OCI-LY7 (cell line): ENCODE results near the gene UNC80. TPM values are rescaled to one million over a fixed set of nuclear protein-coding genes. Genes with fewer than 3 reads are reported as not detected.

Experiments
- BruUV-seq: library from RNA; stranded (reverse); fragments of 400-500 nt; replicated peaks from 2 replicates; lab custom pipeline; 2021; lab: Mats Ljungman, UMichigan
- CTCF ChIA-PET: fragments of 300-600 bp; sonication (Branson Sonifier 250); formaldehyde crosslinking; loops from one replicate; lab custom pipeline; 2022; ENCODE audit warnings: antibody characterized with exemption; ENCODE audit not compliant: unreplicated experiment; lab: Charles Lee
- POLR2A ChIA-PET: fragments of 300-600 bp; sonication (Branson Sonifier 250); formaldehyde crosslinking; loops from one replicate; lab custom pipeline; 2022; ENCODE audit warnings: antibody characterized with exemption; lab: Charles Lee
- DNase-seq: peaks from one replicate; pipeline ENCODE4 v3.0.0-alpha.2; 2015; ENCODE audit warnings: low spot score
- H2AFZ ChIP-seq: fragments of 200-600 bp; sonication (generic), shearing (Covaris generic); 2 replicates; pipeline ENCODE4 v1.6.1; 2014; ENCODE audit warnings: mild to moderate bottlenecking, antibody characterized with exemption, low read length, moderate library complexity
- H3K27ac ChIP-seq: fragments of 200-600 bp; sonication (generic); 2 replicates; pipeline ENCODE4 v1.5.1; 2014; ENCODE audit warnings: mixed run types, low read depth, mild to moderate bottlenecking, moderate library complexity, low read length, inconsistent platforms; ENCODE audit not compliant: poor library complexity, severe bottlenecking
- H3K36me3 ChIP-seq: fragments of 200-600 bp; sonication (generic); 2 replicates; pipeline ENCODE4 v1.6.1; 2014; ENCODE audit warnings: mild to moderate bottlenecking, antibody characterized with exemption, low read length, moderate library complexity, mixed read lengths; ENCODE audit not compliant: insufficient read depth
- H3K4me1 ChIP-seq: fragments of 200-600 bp; sonication (generic); 2 replicates; pipeline ENCODE4 v1.5.1; 2014; ENCODE audit warnings: mild to moderate bottlenecking, low read length; ENCODE audit not compliant: insufficient read depth, poor library complexity, severe bottlenecking
- H3K4me2 ChIP-seq: fragments of 200-600 bp; sonication (generic); 2 replicates; pipeline ENCODE4 v1.6.1; 2014; ENCODE audit warnings: mild to moderate bottlenecking, low read length
- H3K4me3 ChIP-seq: fragments of 200-600 bp; sonication (generic); 2 replicates; pipeline ENCODE4 v1.5.1; 2014; ENCODE audit warnings: mild to moderate bottlenecking, low read depth, low read length; ENCODE audit not compliant: poor library complexity, severe bottlenecking
- H3K79me2 ChIP-seq: fragments of 200-600 bp; sonication (generic); 2 replicates; pipeline ENCODE4 v1.6.1; 2016; ENCODE audit warnings: low read depth, mild to moderate bottlenecking, low read length, moderate library complexity, mixed read lengths; ENCODE audit not compliant: insufficient read depth
- H3K9me2 ChIP-seq: fragments of 200-600 bp; sonication (generic); 2 replicates; pipeline ENCODE4 v1.6.1; 2016; ENCODE audit warnings: mild to moderate bottlenecking, low read length, mixed read lengths; ENCODE audit not compliant: insufficient read depth
- H3K9me3 ChIP-seq: fragments of 200-600 bp; sonication (generic); 2 replicates; pipeline ENCODE4 v1.6.1; 2014; ENCODE audit warnings: mild to moderate bottlenecking, mixed run types, low read length, mixed read lengths
- H4K20me1 ChIP-seq: fragments of 200-600 bp; sonication (generic); 2 replicates; pipeline ENCODE4 v1.6.1; 2014; ENCODE audit warnings: mild to moderate bottlenecking, antibody characterized with exemption, low read length, moderate library complexity, mixed read lengths; ENCODE audit not compliant: insufficient read depth
- EZH2phosphoT487 ChIP-seq: fragments of 200-600 bp; sonication (generic); IDR thresholded peaks from 2 replicates; pipeline ENCODE4 v1.6.1; 2018; ENCODE audit warnings: low read depth, borderline replicate concordance, mild to moderate bottlenecking, mixed run types, antibody characterized with exemption, low read length, moderate library complexity, mixed read lengths
- intact Hi-C: fragments of 100-400 bp; cut with micrococcal nuclease; formaldehyde crosslinking; loops from one replicate; pipeline ENCODE4 v1.10.0; 2022; ENCODE audit not compliant: unreplicated experiment
- total RNA-seq, 2 experiments: library from RNA; depleted of rRNA in 1 of 2; stranded (reverse); fragments of >200 nt in 1 of 2; shearing (Covaris generic) in 1 of 2; gene quantifications; 2 replicates each; pipeline ENCODE4 v1.2.3, GENCODE V29; 2014 to 2022
- TF ChIP-seq, protein P1 (sequence below): fragments of 200-600 bp; sonication (generic); conservative IDR thresholded peaks from 2 replicates; pipeline ENCODE4 v1.5.1; 2014; ENCODE audit warnings: mild to moderate bottlenecking, antibody characterized with exemption, low read length, moderate library complexity, mixed read lengths

Gene UNC80
- total RNA-seq, 2 experiments from 2014 or later: not detected

DNA sequence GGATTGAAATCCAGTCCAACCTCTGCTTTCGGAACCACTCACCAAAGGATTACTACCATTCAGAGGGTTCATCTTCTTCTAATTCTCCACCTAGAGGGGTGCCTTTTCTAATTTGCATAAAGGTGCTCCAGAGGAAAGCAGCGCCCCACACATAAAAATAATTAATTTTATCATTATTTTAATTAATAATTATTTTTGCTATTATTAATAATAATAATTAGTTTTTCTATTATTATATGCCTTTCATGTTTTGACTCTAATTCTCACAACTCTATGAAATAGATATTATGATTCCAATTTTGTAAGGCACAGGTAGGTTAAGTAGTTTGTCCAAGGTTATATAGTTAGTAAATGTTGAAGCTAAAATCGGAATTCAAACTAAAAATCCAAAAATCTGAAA is 51.9 kb downstream of the UNC80 start:
- Histone ChIP-seq H3K9me2 (no peaks in the 10 kb centered on the region), H3K4me1 (no peaks in the 10 kb centered on the region), H3K9me3 (no peaks in the 10 kb centered on the region), H3K27ac (no peak overlapping the region), H3K4me3 (no peak overlapping the region), H4K20me1 (no peaks in the 10 kb centered on the region), H3K4me2 (no peak overlapping the region), H3K79me2 (no peaks in the 10 kb centered on the region), H2AFZ (no peak overlapping the region), H3K36me3 (no peaks in the 10 kb centered on the region)
- intact Hi-C loops: no loop called here
- POLR2A ChIA-PET: interaction anchor here (1.2 kb wide), 1 partner anchor 299 kb away, joined by 3 read pairs; no protein-coding TSS in a partner anchor
- no peak for DNase-seq
- no TSS peak for BruUV-seq
- CTCF ChIA-PET: no interaction called here
- no peak for TF ChIP-seq EZH2phosphoT487
- TF ChIP-seq, protein P1, sequence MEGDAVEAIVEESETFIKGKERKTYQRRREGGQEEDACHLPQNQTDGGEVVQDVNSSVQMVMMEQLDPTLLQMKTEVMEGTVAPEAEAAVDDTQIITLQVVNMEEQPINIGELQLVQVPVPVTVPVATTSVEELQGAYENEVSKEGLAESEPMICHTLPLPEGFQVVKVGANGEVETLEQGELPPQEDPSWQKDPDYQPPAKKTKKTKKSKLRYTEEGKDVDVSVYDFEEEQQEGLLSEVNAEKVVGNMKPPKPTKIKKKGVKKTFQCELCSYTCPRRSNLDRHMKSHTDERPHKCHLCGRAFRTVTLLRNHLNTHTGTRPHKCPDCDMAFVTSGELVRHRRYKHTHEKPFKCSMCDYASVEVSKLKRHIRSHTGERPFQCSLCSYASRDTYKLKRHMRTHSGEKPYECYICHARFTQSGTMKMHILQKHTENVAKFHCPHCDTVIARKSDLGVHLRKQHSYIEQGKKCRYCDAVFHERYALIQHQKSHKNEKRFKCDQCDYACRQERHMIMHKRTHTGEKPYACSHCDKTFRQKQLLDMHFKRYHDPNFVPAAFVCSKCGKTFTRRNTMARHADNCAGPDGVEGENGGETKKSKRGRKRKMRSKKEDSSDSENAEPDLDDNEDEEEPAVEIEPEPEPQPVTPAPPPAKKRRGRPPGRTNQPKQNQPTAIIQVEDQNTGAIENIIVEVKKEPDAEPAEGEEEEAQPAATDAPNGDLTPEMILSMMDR: no peak

DNA sequence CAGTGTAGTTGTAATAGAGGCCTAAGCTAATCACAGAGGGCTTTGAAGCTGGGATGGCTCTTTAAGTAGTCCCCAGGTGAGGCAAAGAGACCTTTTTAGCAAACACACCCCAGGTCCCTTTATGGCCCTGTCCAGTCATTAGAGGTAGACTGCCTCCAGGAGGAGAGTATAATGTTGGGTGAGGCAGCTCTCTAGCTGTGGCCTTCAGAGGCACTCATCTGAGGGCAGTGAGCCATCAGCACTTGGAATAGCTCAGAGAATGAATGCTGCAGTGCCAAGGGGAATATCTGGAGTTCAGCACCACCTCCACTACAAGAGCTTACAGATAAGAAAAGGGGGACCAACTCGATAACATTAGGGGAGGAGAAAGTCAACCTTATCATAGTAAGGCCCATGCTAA is 52.8 kb downstream of the UNC80 start:
- ChIA-PET CTCF (no interaction called here), POLR2A (interaction anchor here (1.0 to 1.2 kb wide), 2 partner anchors 300 to 973 kb away, joined by 3 read pairs; no protein-coding TSS in a partner anchor)
- H2AFZ ChIP-seq: no peak overlapping the region
- H3K27ac ChIP-seq: no peak overlapping the region
- no peaks in the 10 kb centered on the region for H3K9me2 ChIP-seq
- intact Hi-C loops: no loop called here
- no peaks in the 10 kb centered on the region for H3K79me2 ChIP-seq
- H3K4me3 ChIP-seq: no peak overlapping the region
- no peaks in the 10 kb centered on the region for H3K36me3 ChIP-seq
- no peak overlapping the region for H3K4me2 ChIP-seq
- no peak for DNase-seq
- no peaks in the 10 kb centered on the region for H3K9me3 ChIP-seq
- BruUV-seq: no TSS peak
- H4K20me1 ChIP-seq: no peaks in the 10 kb centered on the region
- H3K4me1 ChIP-seq: no peaks in the 10 kb centered on the region
- TF ChIP-seq, protein P1: no peak
- no peak for TF ChIP-seq EZH2phosphoT487

DNA sequence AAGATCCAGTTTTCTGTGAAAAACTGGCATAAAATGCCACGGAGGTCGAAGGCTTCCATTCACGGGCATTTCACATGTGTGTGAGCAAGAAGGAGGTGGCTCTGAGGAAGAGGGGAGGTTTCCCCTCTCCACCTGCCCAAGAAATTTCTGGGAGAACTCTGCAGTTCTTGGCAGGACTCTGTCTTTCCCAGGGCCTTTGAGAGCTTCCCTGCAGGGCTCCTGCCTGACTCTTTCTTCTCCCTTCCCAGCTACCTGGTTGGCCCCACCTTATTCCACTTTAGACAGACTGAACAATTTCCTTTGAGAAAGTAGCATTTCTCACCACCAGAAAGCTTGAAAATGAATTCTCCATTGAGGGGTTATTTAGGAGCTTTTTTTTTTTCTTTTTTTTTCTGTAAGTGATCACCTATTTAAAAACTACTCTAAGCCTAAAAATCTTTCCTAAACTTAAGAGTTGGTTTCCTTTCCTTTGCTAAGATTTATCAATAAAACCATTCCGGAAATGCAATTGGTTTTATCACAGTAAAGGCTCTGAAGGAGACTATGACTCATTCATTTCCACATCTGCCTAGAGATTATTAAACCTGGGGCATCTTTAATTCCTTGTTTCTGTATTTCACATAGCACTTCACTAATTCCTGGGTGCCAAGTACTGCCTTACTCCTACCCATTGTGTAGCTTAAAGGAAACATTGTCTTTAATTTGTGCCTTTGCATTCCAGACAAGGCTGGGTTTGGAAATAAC is 59.3 kb downstream of the UNC80 start:
- Histone ChIP-seq H3K27ac (no peak overlapping the region), H3K4me2 (no peak overlapping the region), H3K4me3 (no peak overlapping the region), H3K4me1 (no peaks in the 10 kb centered on the region), H2AFZ (no peak overlapping the region), H3K36me3 (no peaks in the 10 kb centered on the region), H3K79me2 (no peaks in the 10 kb centered on the region), H4K20me1 (no peaks in the 10 kb centered on the region), H3K9me2 (no peaks in the 10 kb centered on the region), H3K9me3 (no peaks in the 10 kb centered on the region)
- ChIA-PET CTCF (no interaction called here), POLR2A (interaction anchor here (0.5 kb wide), 1 partner anchor 61 kb away, joined by 3 read pairs; no protein-coding TSS in a partner anchor)
- intact Hi-C loops: no loop called here
- no peak for DNase-seq
- TF ChIP-seq, protein P1: no peak
- TF ChIP-seq EZH2phosphoT487: no peak
- BruUV-seq: no TSS peak
